Measurements from ENCODE around the gene CALCOCO2. TPM values are rescaled to one million over a fixed set of nuclear protein-coding genes. Genes with fewer than 3 reads are reported as not detected.

CALCOCO2 gene
- total RNA-seq, 3 donors from 2014 or later = 181 to 296 (median 224) TPM

GRCh38 chr17:48804936-48805411 lies 25.9 kb upstream of the CALCOCO2 start:
- H3K36me3 ChIP-seq (ENCODE audit: low read depth) = no peaks in the 10 kb centered on the region
- no peaks in the 10 kb centered on the region for H3K9me3 ChIP-seq
- DNase-seq (peak; percentile 67 to 88 (median 83)), ATAC-seq (peak; percentile 75)
- intact Hi-C loops (cut with DNase I, micrococcal nuclease) = loop anchor here (5.0 kb wide), 2 partner anchors 72 to 83 kb away; partner anchors contain the start of genes PRAC1 (in 1 of the 2) and PRAC2 (in 1 of the 2)
- no peak overlapping the region for H3K4me3 ChIP-seq
- H3K4me1 ChIP-seq (ENCODE audit: low read depth) = peaks cover 41% of the 10 kb centered on the region
- TF ChIP-seq CTCF (IDR thresholded peaks at IDR 0.05) = peak; percentile 91

GRCh38 chr17:48809182-48809581 lies 21.7 kb upstream of the CALCOCO2 start:
- no peak for TF ChIP-seq CTCF (IDR thresholded peaks at IDR 0.05)
- ATAC-seq = peak; percentile 85
- Histone ChIP-seq H3K9me3 (no peaks in the 10 kb centered on the region), H3K4me1 (ENCODE audit: low read depth) (peaks cover 22% of the 10 kb centered on the region), H3K4me3 (no peak overlapping the region), H3K36me3 (ENCODE audit: low read depth) (no peaks in the 10 kb centered on the region)
- peak; percentile 70 to 80 (median 78) for DNase-seq
- intact Hi-C loops (cut with DNase I, micrococcal nuclease) = loop anchor here in 1 of 2 donors (5.0 kb wide), 1 partner anchor 68 kb away; no protein-coding TSS in a partner anchor

GRCh38 chr17:48812001-48812400 lies 18.8 kb upstream of the CALCOCO2 start:
- Histone ChIP-seq H3K9me3 (no peaks in the 10 kb centered on the region), H3K4me3 (no peak overlapping the region), H3K4me1 (ENCODE audit: low read depth) (peaks cover 27% of the 10 kb centered on the region), H3K36me3 (ENCODE audit: low read depth) (no peaks in the 10 kb centered on the region)
- intact Hi-C loops (cut with DNase I, micrococcal nuclease) = no loop called here
- TF ChIP-seq CTCF (IDR thresholded peaks at IDR 0.05) = no peak
- ATAC-seq (peak; percentile 44), DNase-seq (no peak)

- DNase-seq = peak in 1 of 3 donors; percentile 71
- H3K9me3 ChIP-seq = no peaks in the 10 kb centered on the region
Observed at GRCh38 chr17:48814504-48814903, 16.3 kb upstream of the CALCOCO2 start.

GRCh38 chr17:48815311-48815710 lies 15.5 kb upstream of the CALCOCO2 start:
- peaks cover 19% of the 10 kb centered on the region for H3K4me1 ChIP-seq (ENCODE audit: low read depth)
- H3K36me3 ChIP-seq (ENCODE audit: low read depth) = no peaks in the 10 kb centered on the region
- no peak for ATAC-seq
- no peaks in the 10 kb centered on the region for H3K9me3 ChIP-seq
- no peak for TF ChIP-seq CTCF (IDR thresholded peaks at IDR 0.05)
- DNase-seq = no peak
- no peak overlapping the region for H3K4me3 ChIP-seq
- intact Hi-C loops (cut with DNase I, micrococcal nuclease) = no loop called here

More at GRCh38 chr17:48814504-48814903, 16.3 kb upstream of the CALCOCO2 start:
- intact Hi-C loops (cut with DNase I, micrococcal nuclease) = no loop called here
- H3K4me3 ChIP-seq = no peak overlapping the region
- ATAC-seq = no peak
- peaks cover 27% of the 10 kb centered on the region for H3K4me1 ChIP-seq (ENCODE audit: low read depth)
- no peaks in the 10 kb centered on the region for H3K36me3 ChIP-seq (ENCODE audit: low read depth)
- peak; percentile 68 for TF ChIP-seq CTCF (IDR thresholded peaks at IDR 0.05)

GRCh38 chr17:48816438-48816773 lies 14.4 kb upstream of the CALCOCO2 start:
- intact Hi-C loops (cut with DNase I, micrococcal nuclease) = no loop called here
- TF ChIP-seq CTCF (IDR thresholded peaks at IDR 0.05) = no peak
- no peak for DNase-seq
- Histone ChIP-seq H3K4me3 (no peak overlapping the region), H3K36me3 (ENCODE audit: low read depth) (no peaks in the 10 kb centered on the region), H3K4me1 (ENCODE audit: low read depth) (peaks cover 19% of the 10 kb centered on the region), H3K9me3 (no peaks in the 10 kb centered on the region)
- no peak for ATAC-seq

Data from mucosa of descending colon (tissue), 3 donors.